HG02798 (cell line): Measurements from ENCODE around the gene RAP1GAP.
"Not testable (repeated sequence)": the region's sequence is repeated elsewhere in the genome, so short reads cannot be mapped to it uniquely, and the experiment has no call there.

ENCODE experiments used
- ATAC-seq: cut with Tn5 transposase; IDR thresholded peaks from one replicate; pipeline ENCODE4 v1.9.1; 2021; ENCODE audit warnings: mild to moderate bottlenecking; ENCODE audit not compliant: unreplicated experiment, poor library complexity

Gene RAP1GAP

DNA sequence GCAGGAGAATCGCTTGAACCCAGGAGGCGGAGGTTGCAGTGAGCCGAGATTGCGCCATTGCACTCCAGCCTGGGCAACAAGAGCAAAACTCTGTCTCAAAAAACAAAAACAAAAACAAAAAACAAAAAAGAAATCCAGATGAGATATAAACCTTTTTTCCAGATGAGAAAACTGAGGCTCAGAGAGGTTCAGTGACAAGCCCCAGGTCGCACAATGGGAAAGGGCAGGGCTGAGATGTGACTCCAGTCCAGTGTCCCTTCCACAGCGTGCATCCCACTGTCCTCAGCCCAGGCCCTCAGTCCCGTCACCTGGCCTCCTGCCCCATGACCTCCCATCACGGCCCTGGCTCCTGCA lies 37.6 kb downstream of the RAP1GAP start:
- ATAC-seq, result not testable (repeated sequence)

DNA sequence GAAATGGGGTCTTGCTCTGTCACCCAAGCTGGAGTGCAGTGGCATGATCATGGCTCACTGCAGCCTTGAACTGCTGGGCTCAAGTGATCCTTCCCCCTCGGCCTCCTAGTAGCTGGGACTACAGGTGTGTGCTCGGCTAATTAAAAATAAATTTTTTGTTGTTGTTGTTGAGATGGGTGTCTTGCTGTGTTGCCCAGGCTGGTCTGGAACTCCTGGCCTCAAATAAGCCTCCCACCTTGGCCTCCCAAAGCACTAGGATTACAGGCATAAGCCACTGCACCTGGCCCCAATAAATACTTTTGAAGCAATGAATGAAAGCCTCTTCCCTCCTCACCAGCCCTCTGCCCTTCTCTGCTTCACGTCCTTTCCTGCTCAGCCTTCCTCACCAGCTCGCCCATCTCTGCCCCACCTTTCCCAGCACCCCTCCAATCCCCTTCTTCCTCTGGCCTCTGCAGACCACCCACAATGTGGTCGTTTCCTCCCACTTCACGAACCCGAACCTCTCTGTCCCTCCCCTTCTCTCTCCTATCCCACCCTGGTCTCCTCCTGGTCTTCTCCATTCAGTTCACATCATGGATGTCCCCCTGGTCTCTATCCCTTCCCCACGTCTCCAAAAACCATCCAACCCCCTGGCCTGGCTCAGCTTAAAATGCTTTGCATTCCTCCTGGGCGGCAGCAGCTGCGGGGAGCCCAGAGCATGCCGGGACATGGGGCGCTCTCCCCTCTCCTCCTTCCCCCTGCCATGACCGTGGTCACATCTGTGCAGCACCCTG lies 38.4 kb downstream of the RAP1GAP start:
- no peak for ATAC-seq

DNA sequence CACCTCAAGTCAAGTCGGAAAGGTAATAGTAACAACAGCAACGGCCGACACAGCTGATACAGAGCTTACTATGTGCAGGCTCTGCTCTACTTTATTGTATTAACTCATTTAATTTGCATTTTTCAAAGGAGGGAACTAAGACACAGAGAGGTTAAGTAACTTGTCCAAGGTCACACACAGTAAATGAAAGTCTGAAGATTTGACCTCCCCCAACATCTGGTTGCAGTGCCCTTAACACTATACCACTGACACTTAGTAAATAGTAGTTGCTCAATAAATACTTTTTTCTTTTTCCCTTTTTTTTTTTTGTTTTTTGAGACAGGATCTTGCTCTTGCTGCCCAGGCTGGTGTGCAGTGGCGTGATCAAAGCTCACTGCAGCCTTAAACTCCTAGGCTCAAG lies 39.2 kb downstream of the RAP1GAP start:
- no peak for ATAC-seq

DNA sequence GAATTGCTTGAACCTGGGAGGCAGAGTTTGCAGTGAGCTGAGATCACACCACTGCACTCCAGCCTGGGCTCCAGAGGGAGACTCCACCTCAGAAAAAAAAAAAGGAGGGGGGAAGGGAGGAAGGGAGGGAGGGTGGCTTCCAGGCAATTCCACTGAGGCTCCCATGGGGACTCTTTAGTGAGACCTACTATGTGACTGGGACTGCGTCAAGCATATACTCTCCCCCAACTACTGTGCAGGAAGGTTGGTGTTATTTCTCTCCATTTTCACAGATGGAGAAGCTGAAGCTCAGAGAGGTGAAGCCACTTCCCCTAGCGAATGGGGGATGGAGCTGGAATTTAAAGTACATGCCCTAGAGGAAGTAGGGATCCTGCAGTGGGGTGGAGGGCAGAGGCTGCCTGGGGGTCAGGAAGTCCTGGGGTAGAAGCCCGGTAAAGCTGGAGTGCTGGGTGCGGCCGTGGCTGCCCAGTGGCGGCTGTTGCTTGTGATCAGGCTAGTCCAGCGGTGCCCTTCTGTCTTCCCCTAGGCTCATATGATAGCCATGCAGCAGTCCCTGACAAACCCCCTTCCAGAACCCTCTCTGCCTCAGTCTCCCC lies 40.3 kb downstream of the RAP1GAP start:
- no peak for ATAC-seq

DNA sequence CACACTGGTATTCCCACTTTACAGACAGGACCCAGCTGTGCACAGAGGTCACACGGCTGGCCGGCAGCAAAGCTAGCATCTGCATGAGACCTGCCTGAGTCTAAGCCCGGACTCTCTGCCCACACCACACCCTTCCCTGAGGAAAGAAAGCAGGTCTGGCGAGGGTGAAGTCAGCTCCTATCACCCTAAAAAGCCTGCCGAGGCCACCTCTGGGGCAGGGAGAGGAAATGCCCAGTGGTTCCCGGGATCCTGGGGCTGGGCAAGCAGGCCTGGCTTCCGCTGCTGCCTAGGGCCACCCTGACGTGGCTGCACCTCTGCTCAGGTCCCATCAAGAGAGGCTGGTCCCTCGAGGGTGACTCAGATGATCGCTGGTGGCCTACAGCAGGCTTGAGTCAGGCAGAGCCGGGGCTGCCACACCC lies 42.2 kb downstream of the RAP1GAP start:
- ATAC-seq, result no peak

DNA sequence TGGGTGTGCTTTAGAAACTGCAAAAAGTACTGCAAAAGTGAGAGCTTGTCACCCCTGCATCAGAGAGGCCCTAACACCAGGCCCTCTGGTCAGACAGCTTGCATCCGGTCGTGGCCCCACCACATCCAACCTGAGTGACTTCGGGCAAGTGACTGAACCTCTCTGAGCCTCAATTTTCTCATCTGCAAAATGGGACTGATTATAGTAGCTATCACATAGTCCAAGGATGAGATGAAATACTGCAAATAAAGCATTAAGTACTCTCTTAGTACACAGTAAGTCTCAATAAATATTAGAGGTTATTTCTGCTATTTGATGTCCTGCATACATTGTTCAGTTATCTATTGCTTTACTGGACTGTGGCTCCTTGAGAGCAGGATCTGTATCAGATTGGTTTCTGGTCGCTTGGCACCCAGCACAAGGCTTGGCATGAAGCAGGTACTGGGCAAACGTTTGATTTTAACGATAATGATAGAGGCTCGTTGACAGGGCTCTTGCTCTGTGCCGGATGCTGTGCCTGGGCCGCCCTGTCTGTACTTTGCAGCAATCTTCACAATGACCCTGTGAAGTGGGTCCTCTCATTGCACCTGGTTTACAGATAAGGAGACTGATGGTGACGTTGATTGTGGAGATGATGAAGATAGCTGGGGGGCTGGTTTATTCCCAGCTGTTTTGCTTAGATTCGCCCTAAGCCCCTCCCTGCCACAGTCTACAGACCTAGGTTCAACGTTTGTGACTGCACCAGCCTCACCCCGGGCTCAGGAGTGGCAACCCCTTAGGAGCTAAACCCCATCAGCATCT lies 43.6 kb downstream of the RAP1GAP start:
- ATAC-seq, result no peak

DNA sequence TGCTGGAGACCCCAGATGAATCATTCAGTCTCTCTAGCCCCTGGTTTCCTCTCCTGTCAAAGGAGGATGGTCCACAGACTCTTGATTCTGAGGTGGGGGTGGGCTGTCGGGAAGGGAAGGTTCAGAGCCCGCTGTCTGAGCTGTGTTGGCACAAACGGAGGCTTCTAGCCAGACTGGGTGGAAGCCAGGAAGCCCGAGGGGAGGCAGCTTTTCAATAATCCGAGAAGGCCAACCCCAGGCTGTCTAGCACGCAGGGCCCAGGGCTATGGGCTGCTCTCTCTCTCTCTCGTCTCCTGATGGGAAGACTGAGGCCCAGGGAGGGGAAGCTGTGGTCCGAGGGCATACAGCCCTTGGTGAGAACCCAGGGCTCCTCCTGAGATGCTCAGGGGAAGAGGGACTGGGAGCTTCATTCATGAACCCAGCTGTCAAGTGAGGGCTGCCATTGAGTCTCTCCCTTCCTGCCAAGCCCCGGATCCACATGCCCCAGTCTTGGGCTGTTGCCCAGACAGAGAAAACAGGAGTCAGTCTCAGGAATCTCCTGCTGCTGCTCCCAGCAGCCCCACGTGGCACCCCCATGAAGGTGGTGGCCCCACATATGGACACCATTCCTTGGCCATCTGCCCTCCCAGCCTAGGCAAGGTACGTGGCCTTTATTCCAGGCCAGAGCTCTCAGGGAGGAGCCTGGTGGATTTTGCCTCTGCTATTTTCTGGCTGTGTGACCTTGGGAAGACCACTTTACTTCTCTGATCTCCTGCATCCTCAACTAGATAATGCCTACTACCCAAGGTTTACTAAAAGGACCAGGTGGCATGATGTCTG lies 44.4 kb downstream of the RAP1GAP start:
- ATAC-seq, result no peak

DNA sequence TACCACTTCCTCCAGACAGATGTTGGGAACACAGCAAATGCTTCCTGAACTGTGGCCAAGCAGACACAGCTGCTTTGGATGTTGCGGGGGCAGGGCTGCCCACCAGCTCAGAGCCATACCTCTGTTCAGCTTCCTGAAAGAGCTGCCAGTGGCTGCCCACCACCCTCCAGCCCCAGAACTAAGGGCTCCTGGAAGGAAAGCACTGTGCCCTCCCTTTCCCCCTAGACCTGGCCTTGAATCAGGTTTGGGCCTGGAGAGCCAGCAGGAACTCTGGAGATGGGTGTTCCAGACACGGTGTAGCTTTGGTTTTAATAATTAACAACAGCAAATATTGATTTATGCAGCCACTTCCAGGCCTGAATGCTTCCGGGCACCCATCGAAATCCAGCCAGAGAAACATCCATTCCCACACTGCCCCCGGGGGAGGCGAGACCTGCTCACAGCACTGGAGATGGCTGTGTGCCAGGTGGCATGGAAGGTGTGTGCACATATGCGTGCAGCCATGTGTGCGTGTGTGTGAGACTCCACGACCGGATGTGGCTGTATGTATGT lies 45.7 kb downstream of the RAP1GAP start:
- no peak for ATAC-seq

DNA sequence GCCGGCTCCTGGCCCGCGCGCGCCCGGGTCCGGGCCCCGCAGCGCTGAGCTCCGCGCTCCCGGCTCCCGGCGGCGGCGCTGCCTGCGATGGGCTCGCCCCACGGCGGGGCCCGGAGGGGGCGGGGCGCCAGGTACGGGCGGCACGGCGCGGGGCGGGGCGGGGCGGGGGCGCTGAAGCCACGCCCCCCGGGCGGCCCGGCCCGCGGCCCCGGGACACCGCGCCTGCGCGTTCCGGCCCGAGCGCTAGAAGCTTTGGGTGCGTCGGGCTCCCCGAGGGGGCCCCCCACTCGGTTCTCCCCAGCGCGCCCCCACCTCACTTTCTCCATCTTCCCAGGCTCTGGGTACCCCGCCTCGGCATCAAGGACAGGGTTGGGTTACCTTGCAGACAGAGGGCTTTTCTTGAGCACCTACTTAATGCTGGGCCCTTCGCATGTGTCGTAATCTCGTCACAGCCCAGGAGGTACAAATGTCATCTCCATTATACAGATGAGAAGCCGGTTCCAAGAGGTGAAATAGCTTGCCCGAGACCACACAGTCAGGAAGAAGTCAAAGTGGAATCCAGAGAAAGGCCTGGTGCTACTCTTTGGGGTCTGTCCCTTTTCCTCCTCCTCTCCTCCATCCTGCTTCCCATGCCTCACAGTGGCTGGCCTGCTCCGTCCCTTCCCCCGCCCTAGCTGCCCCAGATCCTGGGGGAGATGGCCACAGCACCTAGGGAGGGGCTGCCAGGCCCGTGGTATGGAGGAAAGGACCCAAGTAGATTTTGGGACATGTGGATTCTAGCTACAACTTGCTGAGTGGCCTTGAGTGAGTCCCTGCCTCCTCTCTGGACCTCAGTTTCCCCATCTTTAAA lies 46.5 kb downstream of the RAP1GAP start:
- no peak for ATAC-seq

DNA sequence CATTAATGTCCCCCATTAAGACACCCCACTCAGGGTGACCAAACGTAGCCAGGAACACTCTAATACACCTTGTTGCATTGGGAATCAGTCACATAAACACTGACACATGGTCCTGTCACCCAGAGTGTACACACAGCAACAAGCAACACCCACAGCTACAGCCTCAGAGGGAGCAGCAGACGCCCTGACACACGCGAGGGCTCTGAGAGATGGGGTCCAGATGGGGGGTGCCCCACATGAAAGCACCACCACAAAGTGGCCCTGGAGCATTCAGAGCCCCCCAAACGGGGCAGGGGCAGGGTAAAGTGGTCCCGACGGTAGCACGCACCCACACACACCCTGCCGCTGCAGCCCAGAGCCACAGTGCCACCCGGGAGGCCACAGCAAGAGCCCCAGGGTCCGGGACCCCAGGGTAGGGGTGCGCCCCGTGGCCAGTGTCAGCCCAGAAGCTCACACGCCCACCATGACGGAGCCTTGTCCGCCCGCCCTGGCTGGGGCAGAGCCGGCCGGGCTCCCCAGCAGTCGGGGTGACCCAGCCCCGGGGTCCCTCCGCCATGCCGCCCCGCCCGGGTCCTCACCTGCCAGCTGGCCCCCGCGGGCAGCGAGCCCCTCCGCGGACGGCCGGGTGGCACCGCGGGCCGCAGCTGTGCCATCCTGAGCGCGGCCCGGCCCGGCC lies 47.3 kb downstream of the RAP1GAP start:
- ATAC-seq, result no peak

DNA sequence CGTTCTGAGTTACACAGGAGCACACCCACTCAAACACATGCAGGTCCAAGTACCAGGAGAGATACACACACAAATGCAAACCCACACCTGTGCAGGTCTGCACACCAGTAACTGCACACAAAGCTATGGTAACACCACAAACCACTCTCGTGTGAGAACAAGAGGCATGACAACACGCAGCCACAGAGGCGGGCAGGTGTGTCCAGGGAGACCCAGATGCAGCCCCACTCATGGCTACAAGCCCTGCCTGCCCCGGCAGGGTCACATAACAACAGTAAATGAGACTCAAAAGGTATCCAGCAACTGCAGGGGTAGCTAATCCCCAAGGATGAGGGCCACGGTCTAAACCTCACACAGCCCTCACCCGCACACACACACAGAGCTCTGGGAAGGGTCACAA lies 48.1 kb downstream of the RAP1GAP start:
- no peak for ATAC-seq

DNA sequence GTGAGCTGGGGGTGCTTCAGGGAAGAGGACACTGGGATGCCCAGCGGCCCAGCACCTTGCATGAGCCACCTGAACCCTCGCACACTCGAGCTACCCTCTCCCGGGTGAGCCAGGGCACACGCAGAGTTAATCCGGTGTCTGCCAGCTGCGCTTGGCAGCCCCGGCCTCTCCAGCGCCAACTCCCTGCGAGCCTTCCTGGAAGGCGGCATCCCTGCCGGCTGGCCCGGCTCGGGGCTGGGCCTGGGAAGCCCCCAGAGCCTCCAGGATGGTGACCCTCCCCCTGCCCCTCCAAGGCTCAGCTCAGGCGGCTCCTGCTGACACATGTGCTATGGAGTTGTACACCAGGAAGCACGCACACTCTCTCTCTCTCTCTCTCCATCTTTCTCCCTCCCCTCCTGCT lies 48.7 kb downstream of the RAP1GAP start:
- ATAC-seq, result no peak

DNA sequence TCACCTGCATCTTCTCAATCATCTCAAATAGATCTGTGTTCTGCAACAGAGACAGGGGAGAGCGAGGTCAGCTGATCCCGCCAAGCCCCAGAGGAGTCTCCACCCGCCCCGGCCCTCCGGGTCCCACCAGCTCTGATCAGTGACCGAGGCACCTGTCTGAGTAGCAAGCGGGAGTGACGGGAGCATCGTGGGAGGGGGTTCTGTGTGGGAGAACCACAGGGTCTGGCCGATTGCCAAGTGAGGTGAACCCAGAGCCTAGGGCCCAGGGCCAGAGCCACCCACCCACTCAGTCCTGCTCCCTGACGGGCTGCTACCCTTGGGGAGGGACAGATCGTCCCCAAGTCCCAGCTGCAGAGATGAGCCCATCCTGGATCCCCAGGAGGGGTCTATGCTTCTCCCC lies 49.1 kb downstream of the RAP1GAP start:
- no peak for ATAC-seq

DNA sequence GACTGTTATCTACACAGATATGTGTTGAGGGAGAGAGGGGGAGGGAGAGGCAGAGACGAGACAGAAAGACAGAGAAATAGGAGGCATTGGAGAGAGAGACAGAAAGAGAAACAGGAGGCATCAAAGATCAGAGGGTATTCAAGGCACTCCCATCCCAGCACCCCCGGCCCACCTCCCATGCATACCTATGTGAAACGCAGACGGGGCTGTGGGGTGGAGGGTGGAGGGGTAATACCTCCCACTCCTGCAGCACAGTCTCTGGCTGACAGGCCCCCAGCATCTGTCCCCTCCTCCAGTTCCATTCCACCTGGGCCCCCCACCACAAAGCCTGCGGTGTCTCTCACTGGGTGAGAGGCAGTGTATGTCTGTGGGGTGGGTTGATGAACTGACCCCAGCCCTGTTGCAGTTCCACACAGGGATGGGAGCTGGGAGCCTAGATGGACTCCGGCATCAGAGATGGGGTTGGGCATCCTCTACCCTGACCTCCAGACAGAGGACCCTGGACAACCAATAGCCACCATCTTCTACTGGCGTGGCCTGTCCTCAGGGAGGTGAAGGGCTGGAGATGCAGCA lies 49.7 kb downstream of the RAP1GAP start:
- no peak for ATAC-seq

DNA sequence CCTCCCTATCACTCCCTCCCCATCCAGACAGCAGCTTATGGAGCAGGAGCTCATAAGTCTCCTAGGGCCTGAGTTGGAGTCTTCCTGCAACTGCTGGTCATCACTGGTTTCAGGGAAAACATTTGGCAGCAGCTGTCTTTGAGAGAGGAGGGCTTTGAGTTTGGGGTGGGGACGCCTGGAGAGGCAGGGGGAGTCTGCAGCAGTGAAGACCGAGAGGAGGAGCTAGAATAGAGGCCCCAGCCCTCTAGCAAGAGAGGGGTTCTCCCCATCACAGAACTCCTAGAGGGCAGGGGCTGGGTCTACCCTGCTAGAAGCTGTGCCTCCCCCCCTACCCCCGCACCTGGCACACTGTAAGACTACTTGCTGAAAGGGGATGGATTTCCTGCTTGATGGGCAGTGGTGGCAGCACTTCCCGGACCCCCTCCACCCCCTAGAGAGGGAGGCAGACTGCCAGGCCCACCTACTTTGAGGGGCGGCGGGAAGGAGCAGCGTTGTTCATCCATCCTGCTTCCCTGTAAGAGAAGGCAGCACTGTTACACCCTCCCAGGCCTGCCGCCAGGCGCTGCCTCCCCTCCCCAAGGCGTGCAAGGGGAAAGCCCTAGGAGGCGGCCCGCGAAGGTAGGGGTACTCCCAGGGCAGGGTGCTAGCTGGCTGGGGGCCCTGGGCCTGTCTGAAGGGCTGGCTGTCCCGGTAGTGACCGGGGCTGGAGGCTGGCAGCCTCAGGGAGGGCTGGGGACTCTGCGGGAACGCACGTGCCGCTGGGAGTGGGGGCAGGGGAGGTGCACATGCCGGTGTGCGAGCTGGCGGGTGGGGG lies 50.4 kb downstream of the RAP1GAP start:
- no peak for ATAC-seq

DNA sequence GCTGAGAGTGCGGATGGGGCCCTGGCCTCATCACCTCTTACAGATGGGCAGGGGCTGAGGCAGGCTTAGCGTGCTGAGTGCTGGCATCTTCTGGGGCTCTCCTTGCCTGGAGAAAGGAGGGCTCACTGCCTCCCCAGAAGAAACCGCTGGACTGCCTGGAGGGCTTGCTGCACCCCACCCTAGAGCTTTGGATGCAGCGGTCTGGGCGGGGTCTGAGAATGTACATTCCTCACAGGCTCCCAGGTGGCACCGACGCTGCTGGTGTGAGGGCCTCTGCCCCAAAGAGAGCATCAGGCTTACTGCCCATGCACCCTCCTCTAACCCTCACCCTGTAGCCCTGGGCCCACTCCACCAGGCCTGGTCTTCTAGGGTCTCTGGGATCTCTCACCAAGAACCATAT lies 51.1 kb downstream of the RAP1GAP start:
- no peak for ATAC-seq

DNA sequence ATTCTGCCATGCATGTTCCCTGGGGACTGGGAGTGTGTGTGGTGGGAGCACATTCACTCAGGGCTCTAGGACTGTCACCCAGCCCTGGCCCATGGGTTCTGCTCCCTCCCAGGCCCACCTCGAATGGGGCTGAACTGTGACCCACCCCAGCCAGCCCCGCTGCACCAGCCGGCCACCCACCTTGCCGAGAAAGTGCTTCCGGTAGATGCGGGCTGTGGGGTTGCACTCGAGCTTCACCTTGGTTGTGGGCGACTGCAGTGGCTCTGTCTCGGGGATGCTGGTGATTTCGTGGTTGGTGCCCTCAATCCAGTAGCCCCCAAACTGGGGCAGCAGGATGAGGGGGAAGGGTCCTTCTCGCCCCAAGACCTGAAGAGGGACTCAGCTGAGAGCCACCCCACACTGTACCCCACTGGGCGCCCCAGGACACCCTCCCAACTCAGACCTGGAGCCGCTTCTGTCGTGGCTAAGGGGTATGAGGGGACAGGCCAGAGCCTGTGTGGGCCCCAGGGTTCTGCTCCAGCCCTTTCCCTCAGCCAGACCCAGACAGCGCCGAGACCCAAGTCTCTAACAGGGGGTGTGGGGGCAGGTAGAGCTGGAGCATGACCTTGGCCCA lies 51.9 kb downstream of the RAP1GAP start:
- no peak for ATAC-seq
